ENCODE results near the gene CDH13.

The CDH13 gene

GRCh38 chr16:83538707-83539106, 911.9 kb downstream of the CDH13 start:
- DNase-seq (ENCODE audit: low read depth in 2 of 3, low spot score in 2 of 3), result no peak

GRCh38 chr16:83539736-83540490, 913.1 kb downstream of the CDH13 start:
- DNase-seq (ENCODE audit: low read depth in 2 of 3, low spot score in 2 of 3), result no peak

GRCh38 chr16:83541231-83541630, 914.5 kb downstream of the CDH13 start:
- no peak for DNase-seq (ENCODE audit: low read depth in 2 of 3, low spot score in 2 of 3)

- DNase-seq (ENCODE audit: low read depth in 2 of 3, low spot score in 2 of 3), result no peak
Measured at GRCh38 chr16:83542491-83542890, 915.7 kb downstream of the CDH13 start.

GRCh38 chr16:83549316-83550182, 922.8 kb downstream of the CDH13 start:
- no peak for DNase-seq (ENCODE audit: low read depth in 2 of 3, low spot score in 2 of 3)

- no peak for DNase-seq (ENCODE audit: low read depth in 2 of 3, low spot score in 2 of 3)
Measured at GRCh38 chr16:83550183-83550569, 923.4 kb downstream of the CDH13 start.

- no peak for DNase-seq (ENCODE audit: low read depth in 2 of 3, low spot score in 2 of 3)
Measured at GRCh38 chr16:83552228-83552627, 925.5 kb downstream of the CDH13 start.

- DNase-seq (ENCODE audit: low read depth in 2 of 3, low spot score in 2 of 3), result no peak
Measured at GRCh38 chr16:83552930-83553329, 926.2 kb downstream of the CDH13 start.

- DNase-seq (ENCODE audit: low read depth in 2 of 3, low spot score in 2 of 3), result no peak
Measured at GRCh38 chr16:83554096-83554495, 927.3 kb downstream of the CDH13 start.

GRCh38 chr16:83554540-83554939, 927.8 kb downstream of the CDH13 start:
- DNase-seq (ENCODE audit: low read depth in 2 of 3, low spot score in 2 of 3), result no peak

GRCh38 chr16:83561876-83562275, 935.1 kb downstream of the CDH13 start:
- no peak for DNase-seq (ENCODE audit: low read depth in 2 of 3, low spot score in 2 of 3)

- no peak for DNase-seq (ENCODE audit: low read depth in 2 of 3, low spot score in 2 of 3)
Measured at GRCh38 chr16:83568345-83568744, 941.6 kb downstream of the CDH13 start.

GRCh38 chr16:83574388-83574787, 947.6 kb downstream of the CDH13 start:
- DNase-seq (ENCODE audit: low read depth in 2 of 3, low spot score in 2 of 3), result no peak

- no peak for DNase-seq (ENCODE audit: low read depth in 2 of 3, low spot score in 2 of 3)
Measured at GRCh38 chr16:83577078-83577745, 950.4 kb downstream of the CDH13 start.

GRCh38 chr16:83578171-83578570, 951.4 kb downstream of the CDH13 start:
- no peak for DNase-seq (ENCODE audit: low read depth in 2 of 3, low spot score in 2 of 3)

GRCh38 chr16:83579027-83579426, 952.3 kb downstream of the CDH13 start:
- DNase-seq (ENCODE audit: low read depth in 2 of 3, low spot score in 2 of 3), result no peak

- no peak for DNase-seq (ENCODE audit: low read depth in 2 of 3, low spot score in 2 of 3)
Measured at GRCh38 chr16:83579436-83579835, 952.7 kb downstream of the CDH13 start.

- no peak for DNase-seq (ENCODE audit: low read depth in 2 of 3, low spot score in 2 of 3)
Measured at GRCh38 chr16:83581082-83581481, 954.3 kb downstream of the CDH13 start.

- DNase-seq (ENCODE audit: low read depth in 2 of 3, low spot score in 2 of 3), result no peak
Measured at GRCh38 chr16:83581994-83582747, 955.4 kb downstream of the CDH13 start.

- DNase-seq (ENCODE audit: low read depth in 2 of 3, low spot score in 2 of 3), result no peak
Measured at GRCh38 chr16:83586036-83586435, 959.3 kb downstream of the CDH13 start.

Data from activated CD8-positive, alpha-beta memory T cell treated with anti-CD3 and anti-CD28 coated beads for 48 hours (primary cell).